HCT116 (cell line): ENCODE results near the gene ACTR1A. TPM values are rescaled to one million over a fixed set of nuclear protein-coding genes. Genes with fewer than 3 reads are reported as not detected.

Experiments used
- microRNA counts: library from miRNA; unstranded; fragments of <30 nt; microRNA quantifications from one replicate; lab custom pipeline; 2015
- microRNA-seq: library from miRNA; unstranded; fragments of <30 nt; microRNA quantifications from one replicate; pipeline ENCODE4, GENCODE V29; 2016; ENCODE audit warnings: borderline number of aligned reads
- total RNA-seq: library from RNA; stranded (reverse); gene quantifications from one replicate; pipeline ENCODE4 v1.2.1, GENCODE V29; 2021; ENCODE audit not compliant: unreplicated experiment

Gene ACTR1A
- total RNA-seq, 1 experiment from 2014 or later: 94.2 TPM

MicroRNAs encoded within 50 kb of the gene (microRNA counts, 767-probe panel; counts per million panel counts)
- not detected for microRNA hsa-miR-146b-3p (lab: Ali Mortazavi, UCI)
- microRNA hsa-miR-146b-5p (lab: Ali Mortazavi, UCI): not detected

Small RNAs within 50 kb of the gene (microRNA-seq; reads per million reads assigned to microRNA genes)
- 81.4 reads per million, percentile 61 among the genes with 10 or more reads in this experiment for gene MIR146B

Other genes with a start within 250 kb of the ACTR1A start
- 115 TPM for gene NFKB2, start 107.0 kb downstream of the ACTR1A start, total RNA-seq
- gene PSD, start 83.9 kb downstream of the ACTR1A start, total RNA-seq: 9.7 TPM
- 21.1 TPM for gene FBXL15, start 81.9 kb downstream of the ACTR1A start, total RNA-seq
- gene CUEDC2, start 70.1 kb downstream of the ACTR1A start, total RNA-seq: 96.7 TPM
- gene C10orf95, start 51.2 kb downstream of the ACTR1A start, total RNA-seq: 2.1 TPM
- gene SUFU, start 1.3 kb upstream of the ACTR1A start, total RNA-seq: 18.8 TPM
- gene TRIM8, start 141.8 kb upstream of the ACTR1A start, total RNA-seq: 91.6 TPM
- gene ARL3, start 211.7 kb upstream of the ACTR1A start, total RNA-seq: 13.3 TPM
- gene SFXN2, start 211.9 kb upstream of the ACTR1A start, total RNA-seq: 22.9 TPM
- gene WBP1L, start 241.2 kb upstream of the ACTR1A start, total RNA-seq: 25.2 TPM